ENCODE results near the gene SAP30BP.

The SAP30BP gene

DNA sequence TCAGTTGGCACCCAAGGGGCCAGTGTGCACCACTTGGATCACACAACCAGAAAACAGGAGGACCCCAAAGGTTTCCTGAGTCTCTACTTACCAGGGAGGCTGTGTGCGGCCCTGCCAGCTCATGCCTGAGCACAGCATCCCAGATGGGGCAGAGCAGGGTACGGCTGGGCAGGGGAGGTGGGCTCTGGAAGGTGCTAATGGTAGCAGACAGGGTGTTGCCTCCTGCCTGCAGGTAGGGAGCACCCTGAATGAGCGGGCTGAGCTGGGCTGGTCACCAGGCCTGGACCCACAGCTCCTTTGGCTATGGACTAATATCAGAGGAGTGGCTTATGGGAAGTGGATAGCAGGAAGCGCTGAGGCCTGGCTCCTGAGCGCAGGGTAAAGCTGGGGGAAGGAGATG is 14.8 kb upstream of the SAP30BP start:
- H3K27ac ChIP-seq (ENCODE audit: extremely low read depth, low read depth, low read length) = no peak overlapping the region
- no peak for TF ChIP-seq ZIC2 (tag by site-specific recombination; IDR thresholded peaks at IDR 0.05)
- TF ChIP-seq, protein P1, sequence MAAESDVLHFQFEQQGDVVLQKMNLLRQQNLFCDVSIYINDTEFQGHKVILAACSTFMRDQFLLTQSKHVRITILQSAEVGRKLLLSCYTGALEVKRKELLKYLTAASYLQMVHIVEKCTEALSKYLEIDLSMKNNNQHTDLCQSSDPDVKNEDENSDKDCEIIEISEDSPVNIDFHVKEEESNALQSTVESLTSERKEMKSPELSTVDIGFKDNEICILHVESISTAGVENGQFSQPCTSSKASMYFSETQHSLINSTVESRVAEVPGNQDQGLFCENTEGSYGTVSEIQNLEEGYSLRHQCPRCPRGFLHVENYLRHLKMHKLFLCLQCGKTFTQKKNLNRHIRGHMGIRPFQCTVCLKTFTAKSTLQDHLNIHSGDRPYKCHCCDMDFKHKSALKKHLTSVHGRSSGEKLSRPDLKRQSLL (tag by site-specific recombination; IDR thresholded peaks at IDR 0.05) = no peak
- no peak for TF ChIP-seq ZXDB (tag by site-specific recombination; IDR thresholded peaks at IDR 0.05)
- no peak for TF ChIP-seq ZNF174 (tag by site-specific recombination; IDR thresholded peaks at IDR 0.05)
- TF ChIP-seq ZNF10 (tag by site-specific recombination; IDR thresholded peaks at IDR 0.05) = no peak
- TF ChIP-seq, protein P2, sequence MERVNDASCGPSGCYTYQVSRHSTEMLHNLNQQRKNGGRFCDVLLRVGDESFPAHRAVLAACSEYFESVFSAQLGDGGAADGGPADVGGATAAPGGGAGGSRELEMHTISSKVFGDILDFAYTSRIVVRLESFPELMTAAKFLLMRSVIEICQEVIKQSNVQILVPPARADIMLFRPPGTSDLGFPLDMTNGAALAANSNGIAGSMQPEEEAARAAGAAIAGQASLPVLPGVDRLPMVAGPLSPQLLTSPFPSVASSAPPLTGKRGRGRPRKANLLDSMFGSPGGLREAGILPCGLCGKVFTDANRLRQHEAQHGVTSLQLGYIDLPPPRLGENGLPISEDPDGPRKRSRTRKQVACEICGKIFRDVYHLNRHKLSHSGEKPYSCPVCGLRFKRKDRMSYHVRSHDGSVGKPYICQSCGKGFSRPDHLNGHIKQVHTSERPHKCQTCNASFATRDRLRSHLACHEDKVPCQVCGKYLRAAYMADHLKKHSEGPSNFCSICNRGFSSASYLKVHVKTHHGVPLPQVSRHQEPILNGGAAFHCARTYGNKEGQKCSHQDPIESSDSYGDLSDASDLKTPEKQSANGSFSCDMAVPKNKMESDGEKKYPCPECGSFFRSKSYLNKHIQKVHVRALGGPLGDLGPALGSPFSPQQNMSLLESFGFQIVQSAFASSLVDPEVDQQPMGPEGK (tag by site-specific recombination; IDR thresholded peaks at IDR 0.05) = no peak
- no peak for TF ChIP-seq ZNF423 (tag by site-specific recombination; IDR thresholded peaks at IDR 0.05)
- TF ChIP-seq, protein P3, sequence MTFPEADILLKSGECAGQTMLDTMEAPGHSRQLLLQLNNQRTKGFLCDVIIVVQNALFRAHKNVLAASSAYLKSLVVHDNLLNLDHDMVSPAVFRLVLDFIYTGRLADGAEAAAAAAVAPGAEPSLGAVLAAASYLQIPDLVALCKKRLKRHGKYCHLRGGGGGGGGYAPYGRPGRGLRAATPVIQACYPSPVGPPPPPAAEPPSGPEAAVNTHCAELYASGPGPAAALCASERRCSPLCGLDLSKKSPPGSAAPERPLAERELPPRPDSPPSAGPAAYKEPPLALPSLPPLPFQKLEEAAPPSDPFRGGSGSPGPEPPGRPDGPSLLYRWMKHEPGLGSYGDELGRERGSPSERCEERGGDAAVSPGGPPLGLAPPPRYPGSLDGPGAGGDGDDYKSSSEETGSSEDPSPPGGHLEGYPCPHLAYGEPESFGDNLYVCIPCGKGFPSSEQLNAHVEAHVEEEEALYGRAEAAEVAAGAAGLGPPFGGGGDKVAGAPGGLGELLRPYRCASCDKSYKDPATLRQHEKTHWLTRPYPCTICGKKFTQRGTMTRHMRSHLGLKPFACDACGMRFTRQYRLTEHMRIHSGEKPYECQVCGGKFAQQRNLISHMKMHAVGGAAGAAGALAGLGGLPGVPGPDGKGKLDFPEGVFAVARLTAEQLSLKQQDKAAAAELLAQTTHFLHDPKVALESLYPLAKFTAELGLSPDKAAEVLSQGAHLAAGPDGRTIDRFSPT (tag by site-specific recombination; IDR thresholded peaks at IDR 0.05) = no peak
- TF ChIP-seq, protein P4, sequence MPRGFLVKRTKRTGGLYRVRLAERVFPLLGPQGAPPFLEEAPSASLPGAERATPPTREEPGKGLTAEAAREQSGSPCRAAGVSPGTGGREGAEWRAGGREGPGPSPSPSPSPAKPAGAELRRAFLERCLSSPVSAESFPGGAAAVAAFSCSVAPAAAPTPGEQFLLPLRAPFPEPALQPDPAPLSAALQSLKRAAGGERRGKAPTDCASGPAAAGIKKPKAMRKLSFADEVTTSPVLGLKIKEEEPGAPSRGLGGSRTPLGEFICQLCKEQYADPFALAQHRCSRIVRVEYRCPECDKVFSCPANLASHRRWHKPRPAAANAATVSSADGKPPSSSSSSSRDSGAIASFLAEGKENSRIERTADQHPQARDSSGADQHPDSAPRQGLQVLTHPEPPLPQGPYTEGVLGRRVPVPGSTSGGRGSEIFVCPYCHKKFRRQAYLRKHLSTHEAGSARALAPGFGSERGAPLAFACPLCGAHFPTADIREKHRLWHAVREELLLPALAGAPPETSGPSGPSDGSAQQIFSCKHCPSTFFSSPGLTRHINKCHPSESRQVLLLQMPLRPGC (tag by site-specific recombination; IDR thresholded peaks at IDR 0.05) = no peak
- TF ChIP-seq ZNF747 (tag by site-specific recombination; IDR thresholded peaks at IDR 0.05) = no peak
- TF ChIP-seq, protein P5, sequence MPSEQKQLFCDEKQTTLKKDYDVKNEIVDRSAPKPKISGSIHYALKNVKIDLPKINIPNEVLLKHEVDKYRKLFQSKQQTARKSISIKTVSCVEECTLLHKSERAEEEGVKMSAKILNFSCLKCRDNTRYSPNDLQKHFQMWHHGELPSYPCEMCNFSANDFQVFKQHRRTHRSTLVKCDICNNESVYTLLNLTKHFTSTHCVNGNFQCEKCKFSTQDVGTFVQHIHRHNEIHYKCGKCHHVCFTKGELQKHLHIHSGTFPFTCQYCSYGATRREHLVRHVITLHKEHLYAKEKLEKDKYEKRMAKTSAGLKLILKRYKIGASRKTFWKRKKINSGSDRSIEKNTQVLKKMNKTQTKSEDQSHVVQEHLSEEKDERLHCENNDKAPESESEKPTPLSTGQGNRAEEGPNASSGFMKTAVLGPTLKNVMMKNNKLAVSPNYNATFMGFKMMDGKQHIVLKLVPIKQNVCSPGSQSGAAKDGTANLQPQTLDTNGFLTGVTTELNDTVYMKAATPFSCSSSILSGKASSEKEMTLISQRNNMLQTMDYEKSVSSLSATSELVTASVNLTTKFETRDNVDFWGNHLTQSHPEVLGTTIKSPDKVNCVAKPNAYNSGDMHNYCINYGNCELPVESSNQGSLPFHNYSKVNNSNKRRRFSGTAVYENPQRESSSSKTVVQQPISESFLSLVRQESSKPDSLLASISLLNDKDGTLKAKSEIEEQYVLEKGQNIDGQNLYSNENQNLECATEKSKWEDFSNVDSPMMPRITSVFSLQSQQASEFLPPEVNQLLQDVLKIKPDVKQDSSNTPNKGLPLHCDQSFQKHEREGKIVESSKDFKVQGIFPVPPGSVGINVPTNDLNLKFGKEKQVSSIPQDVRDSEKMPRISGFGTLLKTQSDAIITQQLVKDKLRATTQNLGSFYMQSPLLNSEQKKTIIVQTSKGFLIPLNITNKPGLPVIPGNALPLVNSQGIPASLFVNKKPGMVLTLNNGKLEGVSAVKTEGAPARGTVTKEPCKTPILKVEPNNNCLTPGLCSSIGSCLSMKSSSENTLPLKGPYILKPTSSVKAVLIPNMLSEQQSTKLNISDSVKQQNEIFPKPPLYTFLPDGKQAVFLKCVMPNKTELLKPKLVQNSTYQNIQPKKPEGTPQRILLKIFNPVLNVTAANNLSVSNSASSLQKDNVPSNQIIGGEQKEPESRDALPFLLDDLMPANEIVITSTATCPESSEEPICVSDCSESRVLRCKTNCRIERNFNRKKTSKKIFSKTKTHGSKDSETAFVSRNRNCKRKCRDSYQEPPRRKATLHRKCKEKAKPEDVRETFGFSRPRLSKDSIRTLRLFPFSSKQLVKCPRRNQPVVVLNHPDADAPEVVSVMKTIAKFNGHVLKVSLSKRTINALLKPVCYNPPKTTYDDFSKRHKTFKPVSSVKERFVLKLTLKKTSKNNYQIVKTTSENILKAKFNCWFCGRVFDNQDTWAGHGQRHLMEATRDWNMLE (tag by site-specific recombination; conservative IDR thresholded peaks at IDR 0.05; ENCODE audit: low read depth) = no peak
- no peak for TF ChIP-seq ZSCAN23 (tag by site-specific recombination; IDR thresholded peaks at IDR 0.05)
- no peak for TF ChIP-seq ZNF670 (tag by site-specific recombination; IDR thresholded peaks at IDR 0.05; ENCODE audit: low read depth)
- H3K4me3 ChIP-seq (ENCODE audit: low read depth, low read length) = no peak overlapping the region
- H3K36me3 ChIP-seq (ENCODE audit: control insufficient read depth in 2 of 2, insufficient read depth in 1 of 2, low read length in 2 of 2) = peaks cover 45 to 75% of the 10 kb centered on the region in 2 experiments
- ChIA-PET POLR2A (interaction anchor here (2.0 to 2.2 kb wide), 2 partner anchors 19 to 128 kb away, joined by 5 to 7 read pairs; partner anchors contain the start of gene SMIM5), CTCF (interaction anchor here (0.8 to 22.8 kb wide), 18 partner anchors 8 to 126 kb away, joined by 3 to 410 read pairs (median 7); partner anchors contain the start of genes RECQL5 and SMIM5)
- H3K4me1 ChIP-seq (ENCODE audit: control insufficient read depth, insufficient read depth, low read length) = no peaks in the 10 kb centered on the region
- no peaks in the 10 kb centered on the region for H3K9me3 ChIP-seq (ENCODE audit: control insufficient read depth, insufficient read depth, low read depth, low read length)

All from HEK293 (cell line).